ENCODE data around the gene CDCA5.

- TF ChIP-seq CTCF (IDR thresholded peaks at IDR 0.05; ENCODE audit: low read depth, low read length) (no peak), EZH2phosphoT487 (IDR thresholded peaks at IDR 0.05; ENCODE audit: low read depth) (no peak)
Observed at GRCh38 chr11:65121447-65121864, 37.6 kb upstream of the CDCA5 start.

Measured in OCI-LY3 (cell line).